Neuronal stem cell (in vitro differentiated cells): ENCODE data around the gene EIF3L.

Experiments
- DNase-seq: peaks from one replicate; pipeline ENCODE4 v3.0.0-alpha.2; 2013; ENCODE audit warnings: low spot score
- H2AFZ ChIP-seq: one replicate; pipeline ENCODE4 v1.6.1; 2013; ENCODE audit warnings: mild to moderate bottlenecking, low read length, inconsistent platforms
- H2AK5ac ChIP-seq: 2 replicates; pipeline ENCODE4 v1.6.1; 2013; ENCODE audit warnings: low read depth, mild to moderate bottlenecking, inconsistent platforms, low read length, moderate library complexity, mixed read lengths
- H2BK120ac ChIP-seq: 2 replicates; pipeline ENCODE4 v1.6.1; 2013; ENCODE audit warnings: low read depth, mild to moderate bottlenecking, inconsistent platforms, low read length, moderate library complexity, mixed read lengths
- H2BK12ac ChIP-seq: one replicate; pipeline ENCODE4 v1.6.1; 2013; ENCODE audit warnings: low read length, inconsistent platforms
- H2BK15ac ChIP-seq: 2 replicates; pipeline ENCODE4 v1.6.1; 2013; ENCODE audit warnings: mild to moderate bottlenecking, low read length, inconsistent platforms, mixed read lengths
- H2BK5ac ChIP-seq: one replicate; pipeline ENCODE4 v1.6.1; 2013; ENCODE audit warnings: inconsistent platforms, mild to moderate bottlenecking, low read length, moderate library complexity
- H3K14ac ChIP-seq: one replicate; pipeline ENCODE4 v1.6.1; 2013; ENCODE audit warnings: low read length, inconsistent platforms
- H3K18ac ChIP-seq: 2 replicates; pipeline ENCODE4 v1.6.1; 2013; ENCODE audit warnings: low read length, inconsistent platforms
- H3K23ac ChIP-seq: 2 replicates; pipeline ENCODE4 v1.6.1; 2013; ENCODE audit warnings: low read depth, mild to moderate bottlenecking, mixed read lengths, low read length, inconsistent platforms; ENCODE audit not compliant: poor library complexity
- H3K27ac ChIP-seq: replicated peaks from 3 replicates; pipeline ENCODE4 v1.5.1; 2013; ENCODE audit warnings: low read length, inconsistent platforms
- H3K27me3 ChIP-seq, 3 experiments: 2 replicates each; pipeline ENCODE4 v1.6.1; 2013; ENCODE audit warnings: low read length in 3 of 3, mild to moderate bottlenecking in 2 of 3, inconsistent platforms in 1 of 3, low read depth in 1 of 3, mixed read lengths in 1 of 3, moderate library complexity in 1 of 3; ENCODE audit not compliant: control insufficient read depth in 3 of 3, insufficient read depth in 3 of 3
- H3K36me3 ChIP-seq, 2 donors: replicated peaks in 1 of 2; 2 replicates each; pipeline ENCODE4 v1.6.1; 2013; ENCODE audit warnings: low read length in 2 of 2; ENCODE audit not compliant: control insufficient read depth in 2 of 2, insufficient read depth in 2 of 2
- H3K4ac ChIP-seq: 2 replicates; pipeline ENCODE4 v1.6.1; 2013; ENCODE audit warnings: inconsistent platforms, mild to moderate bottlenecking, low read length, moderate library complexity
- H3K4me1 ChIP-seq, 2 donors: 1 replicate in 1 of 2; 2 replicates in 1 of 2; pipeline ENCODE4 v1.6.1; 2013; ENCODE audit warnings: low read length in 2 of 2, low read depth in 1 of 2; ENCODE audit not compliant: control insufficient read depth in 2 of 2, insufficient read depth in 1 of 2
- H3K4me2 ChIP-seq: one replicate; pipeline ENCODE4 v1.6.1; 2013; ENCODE audit warnings: mild to moderate bottlenecking, low read length, inconsistent platforms; ENCODE audit not compliant: insufficient read depth, poor library complexity, severe bottlenecking
- H3K4me3 ChIP-seq, 2 donors: 2 replicates each; pipeline ENCODE4 v1.5.1; 2013; ENCODE audit warnings: low read length in 2 of 2, mild to moderate bottlenecking in 2 of 2, inconsistent platforms in 1 of 2, moderate library complexity in 1 of 2
- H3K79me1 ChIP-seq: one replicate; pipeline ENCODE4 v1.6.1; 2013; ENCODE audit warnings: low read depth, mild to moderate bottlenecking, inconsistent platforms, low read length, moderate library complexity
- H3K9ac ChIP-seq: one replicate; pipeline ENCODE4 v1.6.1; 2013; ENCODE audit warnings: mild to moderate bottlenecking, low read depth, low read length, inconsistent platforms; ENCODE audit not compliant: poor library complexity
- H3K9me3 ChIP-seq, 2 donors: replicated peaks in 1 of 2; 2 replicates each; pipeline versions ENCODE3 to v1.6.1; 2013; ENCODE audit warnings: low read length in 2 of 2, mild to moderate bottlenecking in 2 of 2, inconsistent platforms in 1 of 2, low read depth in 1 of 2, mixed read lengths in 1 of 2, moderate library complexity in 1 of 2; ENCODE audit not compliant: control insufficient read depth in 2 of 2, insufficient read depth in 1 of 2
- H4K8ac ChIP-seq: one replicate; pipeline ENCODE4 v1.6.1; 2013; ENCODE audit warnings: low read depth, mild to moderate bottlenecking, inconsistent platforms, low read length, moderate library complexity
- H4K91ac ChIP-seq: one replicate; pipeline ENCODE4 v1.6.1; 2013; ENCODE audit warnings: low read length, low read depth, mild to moderate bottlenecking, inconsistent platforms; ENCODE audit not compliant: poor library complexity
- WGBS, 2 donors: extraction: QIAGEN DNeasy Blood & Tissue Kit; methylation state at CpG; one replicate each; pipeline ENCODE4 v1.1.7; 2013; ENCODE audit warnings: missing lambda C conversion rate in 2 of 2, mixed read lengths in 1 of 2; ENCODE audit not compliant: insufficient read length in 2 of 2, insufficient replicate concordance in 1 of 2; ENCODE audit errors: extremely low coverage in 2 of 2; 5-methylcytosine and 5-hydroxymethylcytosine counted together
- small RNA-seq: library from polyadenylated mRNA; stranded (forward); fragments of <200 nt; extraction: miRNeasy Mini kit (QIAGEN cat#:217004); gene quantifications from one replicate; pipeline ENCODE3, GENCODE V24; 2013; ENCODE audit not compliant: insufficient read depth

EIF3L gene

GRCh38 chr22:37933711-37934376, 84.6 kb downstream of the EIF3L start:
- Histone ChIP-seq H3K4me3 (no peak overlapping the region), H3K27me3 (no peaks in the 10 kb centered on the region), H2BK15ac (no peak overlapping the region), H3K23ac (no peak overlapping the region), H3K79me1 (peaks cover 1% of the 10 kb centered on the region), H4K8ac (no peak overlapping the region), H3K4ac (peak overlapping the region; percentile 4), H3K9me3 (no peaks in the 10 kb centered on the region), H3K14ac (peak overlapping the region; percentile 25), H3K36me3 (peaks cover 24 to 60% of the 10 kb centered on the region in 2 donors), H2BK12ac (no peak overlapping the region), H2AK5ac (peak overlapping the region; percentile 33), H2AFZ (peak overlapping the region; percentile 57), H3K9ac (peak overlapping the region; percentile 77), H3K4me2 (no peak overlapping the region), H3K27ac (peak overlapping the region; percentile 40), H3K18ac (peak overlapping the region; percentile 80), H2BK5ac (no peak overlapping the region), H4K91ac (no peak overlapping the region), H2BK120ac (no peak overlapping the region), H3K4me1 (peaks cover 3 to 8% of the 10 kb centered on the region in 2 donors)
- peak; percentile 82 for DNase-seq
- no CpG with 5 or more reads among the region's 13 CpGs for whole genome bisulfite sequencing, 2 donors

Small RNA genes within 50 kb of the gene (small RNA-seq; reads per million reads assigned to genes)
- 7.1 reads per million, percentile 39 among the genes with 10 or more reads in this experiment for gene MIR659
